HG02759 (cell line): ENCODE measurements around the gene POLR3C.

Experiments
- ATAC-seq: cut with Tn5 transposase; IDR thresholded peaks from one replicate; pipeline ENCODE4 v1.9.1; 2021; ENCODE audit warnings: mild to moderate bottlenecking, moderate library complexity; ENCODE audit not compliant: unreplicated experiment

POLR3C gene

GRCh38 chr1:145863282-145864018 lies 39.5 kb downstream of the POLR3C start:
- no peak for ATAC-seq

- no peak for ATAC-seq
Measured at GRCh38 chr1:145868232-145868631, 44.2 kb downstream of the POLR3C start.

GRCh38 chr1:145871994-145872924 lies 48.3 kb downstream of the POLR3C start:
- no peak for ATAC-seq

GRCh38 chr1:145874646-145875045 lies 50.6 kb downstream of the POLR3C start:
- ATAC-seq, result no peak

GRCh38 chr1:145877923-145878486 lies 54.0 kb downstream of the POLR3C start:
- no peak for ATAC-seq

GRCh38 chr1:145878724-145879123 lies 54.7 kb downstream of the POLR3C start:
- no peak for ATAC-seq

- no peak for ATAC-seq
Measured at GRCh38 chr1:145879775-145880174, 55.8 kb downstream of the POLR3C start.

GRCh38 chr1:145884675-145885074 lies 60.7 kb downstream of the POLR3C start:
- no peak for ATAC-seq

- peak; percentile 99 for ATAC-seq
Measured at GRCh38 chr1:145885738-145886287, 61.8 kb downstream of the POLR3C start, which contains the start of gene ANKRD35. Gene ANKRD35 (minus strand): TSS chr1:145885866. CDS start chr1:145885758, 108 bp downstream.

- no peak for ATAC-seq
Measured at GRCh38 chr1:145886390-145886789, 62.4 kb downstream of the POLR3C start.

- no peak for ATAC-seq
Measured at GRCh38 chr1:145886816-145887215, 62.8 kb downstream of the POLR3C start.

- ATAC-seq, result no peak
Measured at GRCh38 chr1:145887631-145888030, 63.6 kb downstream of the POLR3C start.

- ATAC-seq, result no peak
Measured at GRCh38 chr1:145889722-145890121, 65.7 kb downstream of the POLR3C start.

GRCh38 chr1:145891143-145891542 lies 67.1 kb downstream of the POLR3C start:
- no peak for ATAC-seq

GRCh38 chr1:145891587-145892485 lies 67.8 kb downstream of the POLR3C start:
- ATAC-seq, result no peak

GRCh38 chr1:145892486-145893087 lies 68.6 kb downstream of the POLR3C start:
- ATAC-seq, result no peak

GRCh38 chr1:145893306-145894055 lies 69.5 kb downstream of the POLR3C start:
- ATAC-seq, result no peak
